SU-DHL-6 (cell line): ENCODE results near the gene RBM25.

Experiments
- EZH2phosphoT487 ChIP-seq: fragments of 200-600 bp; sonication (generic), shearing (Covaris generic); conservative IDR thresholded peaks from 2 replicates; pipeline ENCODE4 v1.6.1; 2018; ENCODE audit warnings: mild to moderate bottlenecking, antibody characterized with exemption, low read length, moderate library complexity, mixed read lengths
- TF ChIP-seq, protein P1 (sequence below): fragments of 200-600 bp; sonication (generic); IDR thresholded peaks from one replicate; pipeline ENCODE4 v1.5.1; 2017; ENCODE audit warnings: antibody characterized with exemption, mild to moderate bottlenecking, low read length, moderate library complexity; ENCODE audit not compliant: insufficient read depth, poor library complexity, severe bottlenecking

DNA sequence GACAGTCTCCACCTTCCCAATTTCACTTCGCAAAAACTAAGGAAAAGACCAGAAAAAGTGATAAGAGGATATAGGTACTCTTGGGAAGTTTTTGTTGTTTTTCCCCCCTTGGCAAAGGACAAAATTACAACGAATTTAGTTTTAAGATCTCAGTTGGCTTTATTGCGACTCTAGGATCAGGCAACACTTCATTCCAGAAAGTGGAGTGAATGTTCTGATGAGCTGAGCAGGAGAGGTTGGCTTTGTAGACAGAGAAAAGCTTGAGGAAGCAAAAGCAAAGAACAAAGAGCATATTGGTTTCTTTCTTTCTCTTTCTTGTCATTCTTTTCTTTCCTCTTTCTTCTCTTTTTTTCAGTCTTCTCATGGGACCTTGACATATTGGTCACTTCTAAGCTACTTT, 30.8 kb upstream of the RBM25 start:
- TF ChIP-seq, protein P1, sequence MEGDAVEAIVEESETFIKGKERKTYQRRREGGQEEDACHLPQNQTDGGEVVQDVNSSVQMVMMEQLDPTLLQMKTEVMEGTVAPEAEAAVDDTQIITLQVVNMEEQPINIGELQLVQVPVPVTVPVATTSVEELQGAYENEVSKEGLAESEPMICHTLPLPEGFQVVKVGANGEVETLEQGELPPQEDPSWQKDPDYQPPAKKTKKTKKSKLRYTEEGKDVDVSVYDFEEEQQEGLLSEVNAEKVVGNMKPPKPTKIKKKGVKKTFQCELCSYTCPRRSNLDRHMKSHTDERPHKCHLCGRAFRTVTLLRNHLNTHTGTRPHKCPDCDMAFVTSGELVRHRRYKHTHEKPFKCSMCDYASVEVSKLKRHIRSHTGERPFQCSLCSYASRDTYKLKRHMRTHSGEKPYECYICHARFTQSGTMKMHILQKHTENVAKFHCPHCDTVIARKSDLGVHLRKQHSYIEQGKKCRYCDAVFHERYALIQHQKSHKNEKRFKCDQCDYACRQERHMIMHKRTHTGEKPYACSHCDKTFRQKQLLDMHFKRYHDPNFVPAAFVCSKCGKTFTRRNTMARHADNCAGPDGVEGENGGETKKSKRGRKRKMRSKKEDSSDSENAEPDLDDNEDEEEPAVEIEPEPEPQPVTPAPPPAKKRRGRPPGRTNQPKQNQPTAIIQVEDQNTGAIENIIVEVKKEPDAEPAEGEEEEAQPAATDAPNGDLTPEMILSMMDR, result no peak
- TF ChIP-seq EZH2phosphoT487, result no peak
